Sigmoid colon (tissue), 7 donors: ENCODE data around the gene VSIG8. TPM values are rescaled to one million over a fixed set of nuclear protein-coding genes. Genes with fewer than 3 reads are reported as not detected.

ENCODE experiments used
- DNase-seq: peaks from one replicate; pipeline ENCODE4 v3.0.0-alpha.2; 2019
- H3K27ac ChIP-seq, 4 donors: fragments of 200-600 bp; sonication (generic); one replicate each; pipeline ENCODE4 v1.5.1; 2016 to 2019; ENCODE audit warnings: mild to moderate bottlenecking in 1 of 4
- H3K27me3 ChIP-seq, 3 donors: fragments of 200-600 bp; sonication (generic); one replicate each; pipeline ENCODE4 v1.5.1; 2019; ENCODE audit warnings: mild to moderate bottlenecking in 1 of 3
- H3K36me3 ChIP-seq, 4 donors: fragments of 200-600 bp; sonication (generic); one replicate each; pipeline ENCODE4 v1.5.1; 2016 to 2019
- H3K4me1 ChIP-seq, 4 donors: fragments of 200-600 bp; sonication (generic); one replicate each; pipeline ENCODE4 v1.5.1; 2017 to 2019
- H3K4me3 ChIP-seq, 4 donors: fragments of 200-600 bp; sonication (generic); one replicate each; pipeline ENCODE4 v1.5.1; 2017 to 2019; ENCODE audit warnings: mild to moderate bottlenecking in 2 of 4, moderate library complexity in 1 of 4
- H3K9me3 ChIP-seq, 4 donors: fragments of 200-600 bp in 3 of 4; sonication (generic) in 3 of 4; one replicate each; pipeline versions ENCODE4 v1.5.1 to v1.6.1; 2013 to 2019
- EP300 ChIP-seq, 4 donors: sonication (generic); formaldehyde crosslinking; IDR thresholded peaks; one replicate each; pipeline ENCODE4 v1.6.1; 2017; ENCODE audit warnings: antibody characterized with exemption in 4 of 4
- POLR2A ChIP-seq, 2 donors: fragments of 450-650 bp; IDR thresholded peaks; one replicate each; pipeline ENCODE4 v1.6.1; 2016; ENCODE audit warnings: antibody characterized with exemption in 2 of 2, mild to moderate bottlenecking in 2 of 2, moderate library complexity in 2 of 2
- POLR2AphosphoS5 ChIP-seq, 4 donors: sonication (generic); formaldehyde crosslinking; IDR thresholded peaks; one replicate each; pipeline ENCODE4 v1.6.1; 2017; ENCODE audit warnings: antibody characterized with exemption in 4 of 4
- WGBS, 2 donors: extraction: QIAGEN DNeasy Blood & Tissue Kit; methylation state at CpG; one replicate each; pipeline ENCODE4 v1.1.7; 2013; 5-methylcytosine and 5-hydroxymethylcytosine counted together
- intact Hi-C: fragments of 100-400 bp; cut with DNase I; formaldehyde crosslinking; loops from one replicate; pipeline ENCODE4 v1.15.1; 2023
- polyA plus RNA-seq, 3 donors: library from polyadenylated mRNA; stranded (reverse); fragments of 200-250 nt; gene quantifications; one replicate each; pipeline ENCODE4 v1.2.3, GENCODE V29; 2013
- total RNA-seq, 4 donors: library from RNA; depleted of rRNA; stranded (reverse); fragments of >200 nt; gene quantifications; one replicate each; pipeline ENCODE4 v1.1.0, GENCODE V29; 2016
- TF ChIP-seq, protein P1 (sequence below), 4 experiments: fragments of 450-650 bp in 3 of 4; fragments of 200-600 bp in 1 of 4; IDR thresholded peaks; one replicate each; pipeline ENCODE4 v1.5.1; 2016 to 2019; ENCODE audit warnings: antibody characterized with exemption in 4 of 4, mild to moderate bottlenecking in 3 of 4, moderate library complexity in 2 of 4
- donor health status: healthy with polysubstance abuse.
- donor health status: Bipolar disorder and iron deficiency.
- donor health status: healthy.

The VSIG8 gene
- total and polyA plus RNA-seq, 7 donors = 0.10 TPM; not detected in 6

DNA sequence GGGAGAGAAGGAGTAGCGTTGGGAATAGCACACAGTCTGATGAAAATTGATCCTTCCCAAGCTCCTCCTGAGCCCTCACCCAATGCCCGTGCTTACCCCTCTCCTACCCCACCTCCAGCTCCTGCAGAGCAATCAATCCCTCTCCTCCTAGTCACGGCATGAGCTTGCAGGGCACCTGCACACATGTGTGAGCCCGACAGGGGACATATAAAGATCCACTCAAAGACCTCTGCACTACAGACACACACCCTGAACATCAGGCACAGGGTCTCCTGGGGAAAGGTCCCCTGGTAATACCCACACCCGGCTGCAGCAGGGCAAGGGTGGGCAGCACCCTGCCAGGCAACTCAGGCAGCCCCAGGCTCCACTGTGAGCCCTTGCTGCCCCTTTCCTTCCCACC lies 426 bp downstream of the VSIG8 start:
- no peaks in the 10 kb centered on the region for H3K36me3 ChIP-seq
- WGBS, 2 donors = 81 to 93% methylated on average over 5 of the region's 5 CpGs
- H3K4me3 ChIP-seq = no peak overlapping the region
- intact Hi-C loops = no loop called here
- no peak for DNase-seq
- H3K4me1 ChIP-seq = no peaks in the 10 kb centered on the region
- H3K27me3 ChIP-seq = no peaks in the 10 kb centered on the region
- H3K9me3 ChIP-seq = no peaks in the 10 kb centered on the region
- no peak overlapping the region for H3K27ac ChIP-seq
- TF ChIP-seq POLR2A (IDR thresholded peaks at IDR 0.05) (no peak), POLR2AphosphoS5 (IDR thresholded peaks at IDR 0.05) (no peak), EP300 (IDR thresholded peaks at IDR 0.05) (no peak)
- TF ChIP-seq, protein P1, sequence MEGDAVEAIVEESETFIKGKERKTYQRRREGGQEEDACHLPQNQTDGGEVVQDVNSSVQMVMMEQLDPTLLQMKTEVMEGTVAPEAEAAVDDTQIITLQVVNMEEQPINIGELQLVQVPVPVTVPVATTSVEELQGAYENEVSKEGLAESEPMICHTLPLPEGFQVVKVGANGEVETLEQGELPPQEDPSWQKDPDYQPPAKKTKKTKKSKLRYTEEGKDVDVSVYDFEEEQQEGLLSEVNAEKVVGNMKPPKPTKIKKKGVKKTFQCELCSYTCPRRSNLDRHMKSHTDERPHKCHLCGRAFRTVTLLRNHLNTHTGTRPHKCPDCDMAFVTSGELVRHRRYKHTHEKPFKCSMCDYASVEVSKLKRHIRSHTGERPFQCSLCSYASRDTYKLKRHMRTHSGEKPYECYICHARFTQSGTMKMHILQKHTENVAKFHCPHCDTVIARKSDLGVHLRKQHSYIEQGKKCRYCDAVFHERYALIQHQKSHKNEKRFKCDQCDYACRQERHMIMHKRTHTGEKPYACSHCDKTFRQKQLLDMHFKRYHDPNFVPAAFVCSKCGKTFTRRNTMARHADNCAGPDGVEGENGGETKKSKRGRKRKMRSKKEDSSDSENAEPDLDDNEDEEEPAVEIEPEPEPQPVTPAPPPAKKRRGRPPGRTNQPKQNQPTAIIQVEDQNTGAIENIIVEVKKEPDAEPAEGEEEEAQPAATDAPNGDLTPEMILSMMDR (IDR thresholded peaks at IDR 0.05) = no peak

DNA sequence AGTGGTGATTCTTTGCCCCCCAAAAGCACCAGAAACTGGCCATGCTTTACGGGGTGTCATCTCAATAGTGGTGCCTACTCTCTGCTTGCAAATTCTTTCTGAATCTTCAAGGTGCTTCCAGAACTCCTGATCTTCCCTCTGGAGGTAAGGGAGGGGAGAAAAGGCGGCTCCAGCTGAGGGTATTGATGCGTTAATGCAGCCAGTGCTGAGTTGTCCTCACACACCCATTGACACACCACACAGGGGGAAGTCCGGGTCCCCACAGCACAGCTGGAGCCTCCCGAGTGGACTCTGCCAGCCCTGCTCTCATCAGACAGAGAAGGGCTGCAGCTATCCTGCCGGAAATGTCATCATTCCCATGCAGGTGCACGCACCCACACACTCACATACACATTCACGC lies 1.2 kb downstream of the VSIG8 start:
- no peak for DNase-seq
- intact Hi-C loops = no loop called here
- TF ChIP-seq, protein P1 (IDR thresholded peaks at IDR 0.05) = no peak
- TF ChIP-seq POLR2A (IDR thresholded peaks at IDR 0.05) (no peak), POLR2AphosphoS5 (IDR thresholded peaks at IDR 0.05) (no peak), EP300 (IDR thresholded peaks at IDR 0.05) (no peak)
- Histone ChIP-seq H3K27ac (no peak overlapping the region), H3K36me3 (no peaks in the 10 kb centered on the region), H3K4me3 (no peak overlapping the region), H3K4me1 (no peaks in the 10 kb centered on the region), H3K9me3 (no peaks in the 10 kb centered on the region), H3K27me3 (no peaks in the 10 kb centered on the region)
- 83 to 86% methylated on average over 8 of the region's 8 CpGs for WGBS, 2 donors

DNA sequence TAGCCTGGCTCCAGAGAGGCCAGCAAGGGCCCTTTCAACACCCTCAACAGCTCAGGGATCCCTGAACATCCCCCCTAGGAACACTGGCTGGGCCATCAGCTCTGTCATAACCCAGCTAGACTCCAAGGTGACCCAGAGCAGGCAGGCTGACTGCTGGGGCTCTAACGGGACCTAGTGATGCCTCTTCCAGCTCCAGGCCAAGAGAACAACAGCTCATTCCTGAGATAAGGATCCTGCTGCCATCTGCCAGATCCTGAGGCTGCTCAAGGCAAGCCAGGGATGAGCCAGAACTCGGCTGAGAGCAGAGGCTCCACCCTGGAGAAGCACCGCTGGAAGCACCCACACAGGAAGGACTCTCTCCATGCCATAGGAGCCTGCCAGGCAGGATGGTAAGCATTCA lies 2.0 kb downstream of the VSIG8 start:
- TF ChIP-seq, protein P1 (IDR thresholded peaks at IDR 0.05) = no peak
- no peak for TF ChIP-seq POLR2AphosphoS5 (IDR thresholded peaks at IDR 0.05)
- TF ChIP-seq POLR2A (IDR thresholded peaks at IDR 0.05) = no peak
- TF ChIP-seq EP300 (IDR thresholded peaks at IDR 0.05) = no peak
- Histone ChIP-seq H3K9me3 (no peaks in the 10 kb centered on the region), H3K27me3 (no peaks in the 10 kb centered on the region), H3K36me3 (no peaks in the 10 kb centered on the region), H3K4me3 (no peak overlapping the region), H3K4me1 (peaks cover 0 to 5% (median 3%) of the 10 kb centered on the region in 4 donors), H3K27ac (no peak overlapping the region)
- intact Hi-C loops = no loop called here
- 63 to 75% methylated on average over 3 of the region's 3 CpGs for WGBS, 2 donors
- no peak for DNase-seq

DNA sequence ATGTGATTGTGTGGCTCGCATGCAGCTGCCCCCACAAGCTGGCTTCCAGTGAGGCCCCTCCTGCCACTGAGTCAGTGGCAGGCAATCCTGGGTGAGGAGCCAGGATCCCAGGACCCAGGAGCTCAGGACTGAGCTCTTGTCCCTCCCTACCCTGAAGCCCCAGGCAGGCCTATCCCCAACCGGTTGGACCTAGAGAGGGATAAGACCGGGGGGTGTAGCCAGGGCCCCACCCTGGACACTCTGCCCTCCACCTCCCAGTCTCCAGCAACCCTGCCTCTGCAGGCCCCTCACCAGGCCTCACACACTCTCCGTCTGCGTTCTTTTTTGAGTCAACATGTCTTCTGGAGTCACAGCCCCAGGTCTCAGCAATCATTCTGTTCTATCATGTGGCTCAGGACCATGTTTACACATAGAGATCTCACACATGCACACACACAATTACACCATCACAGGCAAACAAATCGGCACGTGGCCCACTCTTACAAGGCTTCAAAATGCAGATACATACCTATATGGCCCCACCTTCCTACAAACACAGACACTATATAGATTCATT lies 2.6 kb downstream of the VSIG8 start:
- H3K4me1 ChIP-seq = peaks cover 0 to 10% (median 9%) of the 10 kb centered on the region in 4 donors
- intact Hi-C loops = no loop called here
- DNase-seq = no peak
- WGBS, 2 donors = 74 to 79% methylated on average over 7 of the region's 7 CpGs
- H3K9me3 ChIP-seq = no peaks in the 10 kb centered on the region
- no peak overlapping the region for H3K4me3 ChIP-seq
- no peak for TF ChIP-seq POLR2AphosphoS5 (IDR thresholded peaks at IDR 0.05)
- TF ChIP-seq POLR2A (IDR thresholded peaks at IDR 0.05) = no peak
- TF ChIP-seq, protein P1 (IDR thresholded peaks at IDR 0.05) = no peak
- no peak for TF ChIP-seq EP300 (IDR thresholded peaks at IDR 0.05)
- no peak overlapping the region for H3K27ac ChIP-seq
- no peaks in the 10 kb centered on the region for H3K27me3 ChIP-seq
- H3K36me3 ChIP-seq = no peaks in the 10 kb centered on the region

DNA sequence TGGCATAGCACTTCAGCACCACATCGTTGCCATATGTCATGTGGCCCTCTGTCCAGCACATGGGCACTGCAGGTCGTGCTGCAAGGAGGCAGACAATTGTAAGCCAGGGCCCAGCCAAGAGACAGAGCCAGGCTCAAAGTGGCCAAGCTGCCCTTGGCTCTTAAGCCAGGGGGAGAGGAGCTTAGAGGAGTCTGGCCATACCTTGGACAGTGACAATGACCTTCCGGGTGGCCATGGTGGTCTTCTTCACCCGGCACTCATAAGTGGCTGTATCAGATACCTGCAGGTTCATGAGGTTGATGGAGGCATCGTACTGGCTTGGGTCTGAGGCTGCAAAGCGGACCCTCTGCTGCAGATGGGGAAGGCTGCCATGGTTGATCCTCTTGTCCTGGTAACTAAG lies 4.6 kb downstream of the VSIG8 start:
- no peak for DNase-seq
- intact Hi-C loops = no loop called here
- peaks cover 0 to 22% (median 20%) of the 10 kb centered on the region in 4 donors for H3K4me1 ChIP-seq
- 93% methylated on average over 6 of the region's 6 CpGs for WGBS, 2 donors
- TF ChIP-seq, protein P1 (IDR thresholded peaks at IDR 0.05) = no peak
- TF ChIP-seq EP300 (IDR thresholded peaks at IDR 0.05) = no peak
- no peak for TF ChIP-seq POLR2A (IDR thresholded peaks at IDR 0.05)
- TF ChIP-seq POLR2AphosphoS5 (IDR thresholded peaks at IDR 0.05) = no peak
- no peaks in the 10 kb centered on the region for H3K36me3 ChIP-seq
- no peaks in the 10 kb centered on the region for H3K9me3 ChIP-seq
- no peak overlapping the region for H3K4me3 ChIP-seq
- H3K27me3 ChIP-seq = no peaks in the 10 kb centered on the region
- no peak overlapping the region for H3K27ac ChIP-seq
